ENCODE results near the gene LNP1.

Gene LNP1

GRCh38 chr3:100399341-100400071, 1.8 kb upstream of the LNP1 start:
- DNase-seq (ENCODE audit: low spot score): no peak

DNA sequence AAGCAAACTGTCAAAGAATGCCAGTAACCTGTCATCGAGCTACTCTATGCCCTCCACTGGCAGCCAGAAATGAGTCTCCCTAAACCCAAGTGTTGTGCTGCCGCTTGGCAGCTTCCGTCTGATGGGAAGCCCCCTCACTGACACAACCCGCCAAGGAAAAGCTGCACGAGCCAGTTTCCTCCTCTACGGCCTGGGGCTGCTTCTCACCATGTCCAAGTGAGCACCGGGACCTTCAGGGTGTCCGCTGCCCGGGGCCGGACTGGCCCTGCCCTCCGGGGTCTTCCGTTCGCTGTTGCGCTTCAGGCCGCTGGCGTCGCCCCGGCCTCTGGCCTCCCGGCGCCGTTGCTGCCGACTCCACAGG, 940 bp upstream of the LNP1 start:
- DNase-seq (ENCODE audit: low spot score): peak; percentile 32

DNA sequence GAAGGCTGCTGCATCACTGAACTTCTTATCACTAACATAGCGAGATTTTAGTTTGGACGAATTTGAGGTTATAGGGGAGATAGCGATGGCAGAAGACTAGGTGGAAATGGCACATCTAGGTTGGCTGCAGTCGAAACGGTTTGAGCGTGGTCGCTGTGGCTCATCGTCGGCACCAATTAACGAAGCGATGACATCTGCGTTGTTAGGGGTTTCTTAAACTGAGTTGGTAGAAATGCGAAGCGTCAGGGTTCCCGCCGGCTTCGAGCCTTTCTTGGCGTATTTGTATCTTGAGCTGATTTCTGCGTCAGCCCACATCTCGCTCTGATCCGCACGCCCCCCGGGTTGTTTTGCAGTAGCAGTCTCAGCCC, 319 bp downstream of the LNP1 start:
- DNase-seq (ENCODE audit: low spot score): peak; percentile 15

GRCh38 chr3:100402256-100402655, 917 bp downstream of the LNP1 start:
- DNase-seq (ENCODE audit: low spot score): no peak

DNA sequence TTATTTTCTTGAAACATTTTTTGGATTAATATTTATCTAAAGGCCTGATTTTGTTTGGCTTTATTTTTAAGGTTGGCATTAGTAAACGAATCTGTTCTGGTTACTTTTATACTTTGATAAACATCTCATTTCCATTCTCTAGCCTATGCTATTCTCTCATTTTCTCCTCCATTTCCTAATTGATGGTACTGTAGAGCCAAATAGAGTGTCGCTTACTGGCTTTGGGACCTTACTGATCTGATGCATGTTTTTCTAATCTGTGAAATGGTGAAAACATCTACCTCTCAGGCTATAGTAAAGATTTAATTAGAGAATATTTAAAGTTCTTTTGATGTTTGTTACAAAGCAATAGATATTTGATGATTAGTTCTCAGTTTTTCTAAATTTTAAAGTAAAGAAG, 1.6 kb downstream of the LNP1 start:
- DNase-seq (ENCODE audit: low spot score): no peak

DNA sequence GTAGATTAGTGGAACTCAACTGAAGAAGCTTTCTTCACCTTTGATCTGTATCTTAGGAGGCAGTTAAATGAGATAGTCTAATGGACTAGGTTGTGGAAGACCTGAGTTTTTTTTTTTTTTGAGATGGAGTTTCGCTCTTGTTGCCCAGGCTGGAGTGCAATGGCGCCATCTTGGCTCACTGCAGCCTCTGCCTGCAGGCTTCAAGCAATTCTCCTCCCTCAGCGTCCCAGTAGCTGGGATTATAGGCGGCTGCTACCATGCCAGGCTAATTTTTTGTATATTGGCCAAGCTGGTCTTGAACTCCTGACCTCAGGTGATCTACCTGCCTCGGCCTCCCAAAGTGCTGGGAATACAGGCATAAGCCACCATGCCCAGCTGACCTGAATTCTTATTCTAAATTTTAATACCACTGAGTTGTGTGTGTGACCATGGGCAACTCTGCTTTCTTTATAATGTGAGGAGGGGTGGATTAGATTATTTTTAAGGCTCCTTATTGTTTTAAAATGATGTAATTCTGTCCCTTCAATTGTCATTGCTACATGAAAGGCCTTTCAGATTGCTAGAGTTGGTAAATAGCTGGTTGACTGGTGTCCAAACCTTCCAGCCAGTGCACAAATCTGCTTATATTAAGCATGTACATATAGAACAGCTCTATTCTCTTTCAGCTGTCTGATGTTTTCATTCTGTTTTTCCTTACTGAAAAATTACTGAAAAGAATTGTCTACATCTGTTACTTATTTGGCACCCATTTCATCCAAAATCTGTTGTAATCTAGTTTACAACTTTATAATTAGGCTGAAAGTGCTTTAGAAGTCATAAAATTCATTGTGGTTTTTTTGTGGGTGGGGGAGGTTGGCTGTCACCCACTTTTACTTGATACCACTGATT, 2.3 kb downstream of the LNP1 start:
- no peak for DNase-seq (ENCODE audit: low spot score)

DNA sequence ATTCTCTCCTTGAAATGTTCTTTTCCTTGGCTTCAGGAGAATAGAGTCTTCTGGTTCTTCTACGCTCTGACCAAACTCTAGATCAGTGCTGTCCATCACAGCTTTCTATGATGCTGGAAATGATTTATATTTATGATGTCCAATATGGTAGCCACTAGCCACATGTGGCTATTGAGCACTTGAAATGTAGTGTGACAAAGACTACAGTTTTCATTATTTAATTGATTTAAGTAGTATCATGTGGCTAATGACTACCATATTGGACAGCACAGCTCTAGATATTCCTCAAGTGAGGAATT, 2.9 kb downstream of the LNP1 start:
- no peak for DNase-seq (ENCODE audit: low spot score)

DNA sequence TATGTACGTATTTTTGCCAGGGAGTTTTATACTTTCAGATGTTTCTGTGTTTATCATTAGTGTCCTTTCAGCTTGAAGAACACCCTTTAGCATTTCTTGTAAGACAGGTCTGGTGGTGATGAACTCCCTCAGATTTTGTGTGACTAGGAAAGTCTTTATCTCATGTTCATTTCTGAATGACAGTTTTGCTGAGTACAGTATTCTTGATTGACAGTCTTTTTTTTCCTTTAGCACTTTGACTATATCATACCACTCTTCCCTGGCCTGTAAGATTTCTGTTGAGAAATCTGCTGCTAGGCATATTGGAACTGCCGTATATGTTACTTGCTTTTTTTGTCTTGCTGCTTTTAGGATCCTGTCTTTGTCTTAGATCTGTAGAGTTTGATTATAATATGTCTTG, 5.8 kb downstream of the LNP1 start:
- no peak for DNase-seq (ENCODE audit: low spot score)

DNA sequence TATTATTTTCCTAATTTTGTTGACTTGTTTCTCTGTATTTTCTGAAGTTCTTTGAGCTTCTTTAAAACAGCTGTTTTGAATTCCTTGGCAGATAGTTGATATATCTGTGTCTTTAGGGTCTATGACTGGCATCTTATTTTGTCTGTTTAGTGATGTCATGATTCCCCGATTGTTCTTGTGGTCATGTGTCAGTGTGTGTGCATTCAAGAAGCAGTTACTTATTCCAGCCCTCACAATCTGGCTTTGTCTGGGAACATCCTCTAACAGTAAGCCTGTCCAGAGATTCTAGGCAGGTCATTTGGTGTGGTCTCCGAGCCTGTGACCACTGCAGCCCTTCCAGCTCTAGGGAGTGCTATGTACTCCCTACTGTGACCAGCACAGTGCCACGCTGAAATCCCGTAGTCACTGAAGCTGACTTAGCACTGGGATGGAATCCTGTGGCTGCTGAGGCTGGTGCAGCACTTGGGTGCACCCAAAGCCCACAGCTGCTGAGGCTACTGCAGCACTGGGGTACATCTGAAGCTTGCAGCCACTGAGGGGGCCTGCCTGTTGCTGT, 6.7 kb downstream of the LNP1 start:
- no peak for DNase-seq (ENCODE audit: low spot score)

- DNase-seq (ENCODE audit: low spot score): no peak
These were observed 10.0 kb downstream of the LNP1 start for GRCh38 chr3:100411091-100411982.

GRCh38 chr3:100412912-100413590, 11.7 kb downstream of the LNP1 start:
- no peak for DNase-seq (ENCODE audit: low spot score)

DNA sequence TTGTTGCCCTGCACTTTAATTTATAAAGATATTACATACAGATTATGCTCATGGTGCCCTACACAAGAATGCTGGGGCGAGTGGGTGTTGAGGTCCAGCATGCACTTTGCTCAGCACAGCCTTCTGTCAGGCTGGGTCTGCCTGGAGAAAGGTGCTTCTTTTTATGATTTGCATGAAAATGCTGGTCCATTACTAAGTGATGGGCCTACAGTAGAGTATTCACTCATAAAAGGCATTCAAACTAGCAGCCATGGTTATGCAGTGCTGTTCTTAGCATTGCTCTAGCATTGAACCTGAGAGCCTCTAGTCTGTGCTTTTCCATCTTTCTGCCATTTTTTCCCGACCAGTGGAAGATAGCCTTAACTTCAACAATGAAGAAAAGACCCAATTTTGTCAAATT, 12.3 kb downstream of the LNP1 start:
- DNase-seq (ENCODE audit: low spot score): no peak

- DNase-seq (ENCODE audit: low spot score): no peak
These were observed 14.8 kb downstream of the LNP1 start for GRCh38 chr3:100416176-100416575.

GRCh38 chr3:100416863-100417262, 15.5 kb downstream of the LNP1 start:
- DNase-seq (ENCODE audit: low spot score): no peak

GRCh38 chr3:100419406-100419805, 18.1 kb downstream of the LNP1 start:
- no peak for DNase-seq (ENCODE audit: low spot score)

- no peak for DNase-seq (ENCODE audit: low spot score)
These were observed 19.5 kb downstream of the LNP1 start for GRCh38 chr3:100420885-100421284.

GRCh38 chr3:100423611-100424010, 22.3 kb downstream of the LNP1 start:
- DNase-seq (ENCODE audit: low spot score): no peak

GRCh38 chr3:100424261-100424660, 22.9 kb downstream of the LNP1 start:
- DNase-seq (ENCODE audit: low spot score): no peak

DNA sequence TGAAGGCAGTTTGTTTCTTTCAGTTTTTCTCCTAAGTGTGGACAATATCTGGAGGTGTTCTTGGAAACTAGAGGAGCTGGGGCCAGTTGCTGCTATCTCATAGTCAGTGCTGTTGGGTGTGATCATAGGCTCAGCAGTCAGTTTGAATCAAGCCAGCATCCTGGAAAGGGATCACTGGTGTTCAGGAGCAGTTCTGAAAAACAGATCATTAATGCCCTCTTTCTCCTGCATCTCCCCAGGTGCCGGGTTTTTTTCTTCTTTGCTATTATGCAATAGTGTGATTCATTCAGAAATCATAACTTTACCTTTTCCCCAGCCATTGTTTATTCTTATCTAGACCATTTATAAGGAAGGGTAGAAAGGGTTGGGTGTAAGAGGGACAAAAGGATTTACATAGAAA, 24.0 kb downstream of the LNP1 start:
- no peak for DNase-seq (ENCODE audit: low spot score)

DNA sequence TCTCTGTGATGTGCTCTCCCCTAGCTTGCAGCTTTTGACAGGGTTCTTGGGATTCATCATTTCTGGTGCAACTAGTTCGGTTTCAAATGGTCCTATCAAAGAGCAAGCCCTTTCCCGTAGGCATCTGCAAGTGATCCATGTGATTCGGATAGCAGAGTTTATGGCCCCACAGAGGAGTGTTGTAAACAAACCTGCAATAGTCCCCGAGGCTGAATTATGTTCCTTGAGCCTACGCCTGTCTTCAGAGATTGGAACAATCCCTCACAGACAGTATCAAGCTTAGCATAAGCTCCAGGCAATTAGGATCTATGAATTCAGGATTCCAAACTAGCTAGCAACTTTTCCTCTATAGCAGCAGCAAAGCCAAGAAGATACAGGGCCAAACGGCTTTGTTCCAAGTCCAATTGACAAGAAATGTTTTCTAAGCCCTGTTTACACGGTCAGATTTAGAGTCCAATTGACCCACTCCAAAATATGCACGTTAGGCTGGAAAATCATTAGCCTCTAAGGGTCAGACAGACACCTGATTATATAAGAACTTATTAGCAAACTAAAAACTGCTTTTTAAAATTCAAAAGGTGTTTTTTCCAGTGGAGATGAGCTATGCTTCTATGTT, 24.8 kb downstream of the LNP1 start:
- no peak for DNase-seq (ENCODE audit: low spot score)

- DNase-seq (ENCODE audit: low spot score): no peak
These were observed 26.4 kb downstream of the LNP1 start for GRCh38 chr3:100427699-100428098.

Data from germinal center (tissue), 1 donor.